Measurements from ENCODE around the gene RBM18. TPM values are rescaled to one million over a fixed set of nuclear protein-coding genes. Genes with fewer than 3 reads are reported as not detected.
A peak's percentile ranks its signal among the peaks of the same experiment; 100 is the strongest.

RBM18 gene
- total RNA-seq, 1 donor from 2014 or later = 20.2 TPM

- H3K4me3 Mint-ChIP-seq (ENCODE audit: unreplicated experiment) = peak overlapping the region; percentile 51
- no peak for TF ChIP-seq CTCF (IDR thresholded peaks at IDR 0.05)
These were observed 45.4 kb downstream of the RBM18 start for GRCh38 chr9:122218935-122219855.

GRCh38 chr9:122218071-122218934, 46.3 kb downstream of the RBM18 start:
- DNase-seq (ENCODE audit: low spot score) = no peak
- H3K36me3 Mint-ChIP-seq (ENCODE audit: low read depth) = no peaks in the 10 kb centered on the region
- peaks cover 32% of the 10 kb centered on the region for H3K4me1 Mint-ChIP-seq (ENCODE audit: low read depth)
- H3K9me3 Mint-ChIP-seq (ENCODE audit: low read depth) = no peaks in the 10 kb centered on the region
- TF ChIP-seq CTCF (IDR thresholded peaks at IDR 0.05) = no peak
- no peak overlapping the region for H3K27ac Mint-ChIP-seq (ENCODE audit: unreplicated experiment)
- H3K27me3 Mint-ChIP-seq (ENCODE audit: low read depth) = peaks cover 83% of the 10 kb centered on the region
- no peak overlapping the region for H3K4me3 Mint-ChIP-seq (ENCODE audit: unreplicated experiment)

More at GRCh38 chr9:122218935-122219855, 45.4 kb downstream of the RBM18 start:
- Mint-ChIP-seq H3K9me3 (ENCODE audit: low read depth) (no peaks in the 10 kb centered on the region), H3K4me1 (ENCODE audit: low read depth) (peaks cover 31% of the 10 kb centered on the region), H3K27me3 (ENCODE audit: low read depth) (peaks cover 88% of the 10 kb centered on the region), H3K27ac (ENCODE audit: unreplicated experiment) (no peak overlapping the region), H3K36me3 (ENCODE audit: low read depth) (no peaks in the 10 kb centered on the region)
- no peak for DNase-seq (ENCODE audit: low spot score)

DNA sequence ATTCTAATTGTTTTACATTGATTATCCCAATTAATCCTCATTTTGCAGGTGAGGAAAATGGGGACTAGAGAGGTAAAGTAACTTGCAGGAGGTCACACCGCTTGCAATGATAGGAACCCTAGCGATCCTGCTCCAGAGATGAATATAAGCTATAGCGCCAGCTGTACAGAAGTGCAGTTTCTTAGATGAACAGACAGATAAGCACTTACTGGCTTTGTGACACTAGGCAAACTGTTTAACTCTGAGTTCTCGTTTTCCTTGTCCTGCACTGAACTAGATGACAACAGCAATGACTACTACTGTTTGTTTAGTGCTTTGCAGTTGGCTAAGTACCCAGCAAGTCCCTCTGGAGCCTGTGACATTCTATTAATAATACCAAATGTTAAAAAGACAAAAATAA, 47.0 kb downstream of the RBM18 start:
- no peak for TF ChIP-seq CTCF (IDR thresholded peaks at IDR 0.05)
- DNase-seq (ENCODE audit: low spot score) = no peak
- Mint-ChIP-seq H3K4me1 (ENCODE audit: low read depth) (peaks cover 32% of the 10 kb centered on the region), H3K27ac (ENCODE audit: unreplicated experiment) (no peak overlapping the region), H3K36me3 (ENCODE audit: low read depth) (no peaks in the 10 kb centered on the region), H3K27me3 (ENCODE audit: low read depth) (peaks cover 83% of the 10 kb centered on the region), H3K9me3 (ENCODE audit: low read depth) (no peaks in the 10 kb centered on the region), H3K4me3 (ENCODE audit: unreplicated experiment) (no peak overlapping the region)

- TF ChIP-seq CTCF (IDR thresholded peaks at IDR 0.05) = no peak
- Mint-ChIP-seq H3K27ac (ENCODE audit: unreplicated experiment) (no peak overlapping the region), H3K27me3 (ENCODE audit: low read depth) (peaks cover 83% of the 10 kb centered on the region), H3K4me3 (ENCODE audit: unreplicated experiment) (no peak overlapping the region), H3K9me3 (ENCODE audit: low read depth) (no peaks in the 10 kb centered on the region), H3K4me1 (ENCODE audit: low read depth) (peaks cover 32% of the 10 kb centered on the region), H3K36me3 (ENCODE audit: low read depth) (no peaks in the 10 kb centered on the region)
- no peak for DNase-seq (ENCODE audit: low spot score)
These were observed 47.7 kb downstream of the RBM18 start for GRCh38 chr9:122216798-122217418.

All from chondrocyte (in vitro differentiated cells).